GM19395 (cell line): ENCODE results near the gene CCDC18.
A peak's percentile ranks its signal among the peaks of the same experiment; 100 is the strongest.

Source experiments
- ATAC-seq: cut with Tn5 transposase; IDR thresholded peaks from one replicate; pipeline ENCODE4 v1.9.1; 2021; ENCODE audit warnings: mild to moderate bottlenecking, moderate library complexity; ENCODE audit not compliant: unreplicated experiment

CCDC18 gene

DNA sequence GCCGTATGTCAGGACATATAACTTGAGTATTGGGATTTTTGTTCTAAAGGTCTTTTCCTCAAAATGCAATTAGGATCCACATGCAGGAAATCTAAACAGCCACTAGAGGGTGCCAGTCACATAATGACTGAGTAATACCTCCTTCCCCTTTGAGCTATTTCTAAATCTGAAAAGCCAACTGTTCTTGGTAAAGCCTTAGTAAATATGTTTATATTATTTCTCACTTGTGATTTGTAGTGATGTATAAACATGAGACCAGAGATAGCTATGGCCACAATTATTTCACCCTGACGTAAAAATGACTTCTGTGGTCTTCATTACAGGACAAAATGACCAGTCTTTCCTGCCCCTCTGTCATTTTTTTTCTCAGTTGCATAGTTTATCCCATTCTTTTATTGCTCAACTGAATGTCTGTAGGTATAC lies 124.2 kb downstream of the CCDC18 start:
- peak; percentile 57 for ATAC-seq

DNA sequence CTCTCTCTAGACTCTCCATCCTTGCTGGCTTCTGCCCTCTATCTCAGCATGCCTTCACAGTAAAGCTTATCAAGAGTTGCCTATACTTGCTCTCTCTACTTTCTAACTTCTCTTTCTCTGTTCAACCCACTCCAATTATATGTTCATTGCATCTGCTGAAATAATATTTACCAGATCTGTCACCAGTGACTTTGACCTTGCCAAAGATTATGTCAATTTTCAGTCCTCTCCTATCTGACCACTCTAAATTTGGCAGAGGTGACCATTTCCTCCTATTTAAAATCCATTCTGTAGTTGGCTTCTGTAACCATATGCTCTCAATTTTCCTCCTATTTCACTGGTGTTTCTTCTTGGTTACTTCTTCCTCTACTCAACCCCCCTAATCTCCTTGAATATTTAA lies 126.4 kb downstream of the CCDC18 start:
- ATAC-seq: no peak

DNA sequence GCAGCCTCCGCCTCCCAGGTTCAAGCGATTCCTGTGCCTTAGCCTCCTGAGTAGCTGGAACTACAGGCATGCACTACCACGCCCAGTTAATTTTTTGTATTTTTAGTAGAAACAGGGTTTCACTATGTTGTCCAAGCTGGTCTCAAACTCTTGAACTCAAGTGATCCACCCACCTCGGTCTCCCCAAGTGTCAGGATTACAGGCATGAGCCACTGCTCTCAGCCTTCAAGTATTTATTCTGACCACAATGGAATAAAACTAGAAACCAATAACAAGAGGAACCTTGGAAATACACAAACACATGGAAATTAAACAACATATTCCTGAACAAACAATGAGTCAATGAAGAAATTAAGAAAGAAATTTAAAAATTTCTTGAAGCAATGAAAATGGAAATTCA lies 132.5 kb downstream of the CCDC18 start:
- no peak for ATAC-seq

DNA sequence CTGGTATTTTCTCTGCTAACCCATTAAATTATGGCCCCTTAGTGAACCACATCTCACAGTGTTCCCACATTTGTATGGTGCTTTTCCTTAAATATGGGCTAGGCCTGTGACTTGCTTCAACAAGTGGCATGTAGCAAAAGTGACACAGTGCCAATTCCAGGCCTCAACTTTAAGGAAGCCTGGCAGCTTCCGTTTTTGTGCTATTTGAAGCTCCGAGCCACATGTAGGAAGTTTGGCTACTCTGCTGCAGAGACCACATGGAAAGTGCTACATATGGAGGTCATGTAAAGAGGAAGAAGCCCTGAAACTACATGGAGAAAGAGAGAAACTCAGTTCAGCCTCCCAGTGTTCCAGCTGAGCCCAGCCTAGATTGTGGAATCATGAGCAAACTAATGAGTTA lies 136.7 kb downstream of the CCDC18 start:
- ATAC-seq: no peak

DNA sequence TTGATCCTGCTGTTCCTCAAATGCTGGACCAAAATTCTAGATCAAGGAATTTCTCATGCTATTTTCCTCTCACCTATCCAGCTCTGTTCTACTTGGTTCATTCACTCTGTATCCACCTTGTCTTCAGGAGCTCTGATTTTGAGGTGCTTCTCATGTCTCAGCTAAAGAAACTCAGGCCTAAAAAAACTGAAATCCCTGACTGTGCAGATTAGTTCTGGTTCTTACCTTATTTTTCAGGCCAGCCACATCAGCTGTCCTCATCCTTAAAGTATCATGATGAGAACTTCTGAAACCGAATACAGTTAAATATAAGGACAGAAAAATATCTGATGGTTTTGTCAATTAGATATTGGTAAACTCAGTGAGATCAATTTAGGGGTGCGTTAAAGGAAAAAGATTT lies 137.4 kb downstream of the CCDC18 start:
- ATAC-seq: no peak

DNA sequence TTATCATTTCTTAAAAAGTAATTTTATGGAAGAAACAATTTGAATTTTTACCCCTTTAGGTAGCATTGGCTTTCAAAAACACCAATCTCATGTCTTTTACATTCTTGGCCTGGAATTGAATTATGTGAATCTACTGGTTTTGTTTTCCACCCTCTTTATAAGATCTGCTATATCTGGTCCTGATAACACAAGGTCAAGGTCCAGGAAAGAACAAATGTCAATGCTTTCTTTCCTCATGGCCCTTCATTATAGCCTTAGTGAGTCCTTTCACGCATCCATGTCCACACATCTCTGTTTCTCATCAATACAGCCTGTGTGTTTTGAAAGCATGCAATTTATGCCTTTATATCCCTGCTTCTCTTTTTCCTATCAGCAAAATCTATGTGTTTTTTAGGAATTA lies 141.2 kb downstream of the CCDC18 start:
- no peak for ATAC-seq

DNA sequence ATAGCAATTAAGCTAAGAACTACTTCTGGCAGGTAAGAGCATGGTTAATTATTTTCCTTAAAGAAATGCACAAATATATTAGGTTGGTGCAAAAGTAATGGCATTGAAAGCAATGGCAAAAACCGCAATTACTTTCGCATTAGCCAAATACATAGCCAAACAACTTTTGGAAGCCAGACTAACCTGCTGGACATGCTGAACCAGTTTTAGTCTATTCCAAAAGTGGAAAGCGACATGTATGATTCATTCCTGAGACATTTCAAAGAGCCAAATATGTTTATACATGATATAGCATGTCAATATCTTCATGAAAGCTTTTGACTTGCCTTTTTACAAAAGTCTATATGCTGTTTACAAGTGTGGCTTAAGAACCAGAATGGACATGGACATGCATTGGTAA lies 141.8 kb downstream of the CCDC18 start:
- ATAC-seq: no peak

DNA sequence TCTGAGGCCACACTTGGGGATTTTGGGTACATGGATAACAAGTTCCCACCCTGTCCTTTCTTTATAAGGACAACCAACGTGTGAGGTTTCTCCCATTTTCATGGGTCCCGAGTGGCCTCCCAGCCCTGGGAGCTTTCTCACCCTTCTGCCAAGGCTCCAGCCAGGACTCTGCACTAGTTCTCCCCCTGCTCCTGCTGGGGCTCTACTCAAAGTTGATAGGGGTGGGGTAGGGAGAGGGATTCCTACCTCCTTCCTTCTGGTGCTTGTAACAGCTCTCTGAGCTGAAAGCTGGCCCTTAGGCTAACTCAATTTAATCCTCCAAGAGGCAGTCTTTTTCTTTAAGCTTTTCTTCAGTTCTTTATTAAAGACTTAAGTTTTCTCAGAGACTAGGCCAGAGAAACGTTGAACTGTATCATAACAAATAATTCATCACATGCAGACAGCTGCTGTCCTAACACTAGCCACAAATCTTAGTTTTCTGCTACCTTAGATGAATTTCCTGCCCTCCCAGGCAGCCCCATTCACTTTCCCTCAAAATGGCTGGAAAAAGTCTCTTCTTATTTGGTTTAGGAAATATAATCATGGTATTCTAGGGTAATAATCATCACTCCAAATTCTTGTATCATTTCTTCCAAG lies 142.8 kb downstream of the CCDC18 start:
- no peak for ATAC-seq

DNA sequence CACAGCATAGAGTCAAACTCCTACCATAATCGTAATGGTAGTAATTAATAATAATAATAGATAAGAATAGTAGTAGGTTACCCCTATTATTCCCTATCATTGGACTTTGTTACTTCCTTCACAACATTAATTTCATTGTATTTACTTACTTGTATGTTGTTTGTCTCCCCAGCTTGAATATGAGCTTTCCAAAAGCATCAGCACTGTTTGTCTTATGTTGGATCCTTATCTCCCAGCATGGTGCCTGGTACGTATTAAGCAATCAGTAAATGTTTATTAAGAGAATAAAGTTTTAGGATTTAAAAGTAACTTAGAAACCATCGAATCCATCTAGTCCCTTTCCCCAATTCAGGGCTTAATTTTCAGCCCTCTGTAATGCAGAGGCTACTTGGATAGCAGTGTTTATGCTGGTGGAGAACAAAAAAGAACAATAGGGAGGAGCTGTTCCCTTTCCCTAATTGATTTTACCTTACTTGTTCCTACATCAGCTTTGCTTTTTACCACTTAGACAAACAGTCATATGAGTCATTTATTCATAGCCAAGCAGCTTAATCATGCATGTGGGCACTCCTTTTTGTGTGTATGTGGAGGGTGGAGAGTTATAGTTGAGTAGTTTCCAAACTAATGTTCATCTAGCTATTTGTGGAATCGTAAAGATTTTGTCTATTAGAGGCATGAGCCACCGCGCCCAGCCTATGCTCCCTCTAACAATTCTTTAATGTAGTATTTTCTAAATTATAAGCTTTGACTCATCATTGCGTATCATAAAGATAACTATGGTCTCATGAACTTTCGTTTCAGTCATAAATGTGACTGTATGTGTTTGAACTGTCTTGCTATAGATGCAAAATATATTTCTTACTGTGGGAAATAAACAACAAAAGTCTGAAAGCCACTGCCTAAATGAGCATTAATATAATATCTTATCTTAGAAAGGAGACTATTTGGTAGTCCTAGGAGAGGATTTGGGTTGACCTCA lies 144.3 kb downstream of the CCDC18 start:
- ATAC-seq: no peak
